ENCODE results near the gene TRAF1.

TRAF1 gene

DNA sequence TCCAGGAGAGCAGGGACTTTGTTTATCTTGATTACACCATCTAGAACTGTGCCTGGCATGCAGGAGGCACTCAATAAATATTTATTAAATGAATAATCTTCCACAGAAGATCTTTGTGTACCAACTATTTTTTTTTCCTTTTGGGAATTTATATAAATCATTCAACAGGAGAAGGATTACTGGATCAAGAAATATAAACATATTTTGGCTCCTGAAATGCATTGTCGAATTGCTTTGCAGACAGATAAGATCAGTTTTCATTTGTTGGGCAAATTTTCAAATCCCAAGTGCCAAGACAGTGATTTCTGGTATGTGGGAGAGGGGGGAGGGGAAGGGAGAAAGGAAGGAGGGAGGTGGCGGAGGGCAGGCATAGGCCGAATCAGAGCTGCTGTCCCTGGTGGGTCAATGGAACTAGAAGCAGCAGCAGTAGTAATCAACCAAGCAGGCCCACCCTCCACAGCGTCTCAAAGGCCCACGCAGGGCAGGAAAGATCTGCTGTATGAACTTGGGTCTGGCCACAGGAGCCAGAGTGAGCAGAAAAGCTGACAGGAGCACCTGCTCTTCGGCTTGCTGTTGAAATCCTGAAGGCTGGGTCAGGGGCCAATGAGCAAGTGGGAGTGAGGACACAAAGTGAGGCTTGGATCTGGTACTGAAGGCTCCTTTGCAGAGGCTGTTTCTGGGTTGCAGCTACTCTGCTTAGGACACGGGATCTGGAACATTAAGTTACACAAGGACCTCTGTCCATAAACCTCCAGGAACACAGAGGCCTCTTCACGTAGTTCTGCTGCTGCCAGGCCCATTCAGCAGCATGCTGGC lies 15.8 kb upstream of the TRAF1 start:
- DNase-seq (ENCODE audit: insufficient read length, low spot score) (no peak), FAIRE-seq (no peak)

DNA sequence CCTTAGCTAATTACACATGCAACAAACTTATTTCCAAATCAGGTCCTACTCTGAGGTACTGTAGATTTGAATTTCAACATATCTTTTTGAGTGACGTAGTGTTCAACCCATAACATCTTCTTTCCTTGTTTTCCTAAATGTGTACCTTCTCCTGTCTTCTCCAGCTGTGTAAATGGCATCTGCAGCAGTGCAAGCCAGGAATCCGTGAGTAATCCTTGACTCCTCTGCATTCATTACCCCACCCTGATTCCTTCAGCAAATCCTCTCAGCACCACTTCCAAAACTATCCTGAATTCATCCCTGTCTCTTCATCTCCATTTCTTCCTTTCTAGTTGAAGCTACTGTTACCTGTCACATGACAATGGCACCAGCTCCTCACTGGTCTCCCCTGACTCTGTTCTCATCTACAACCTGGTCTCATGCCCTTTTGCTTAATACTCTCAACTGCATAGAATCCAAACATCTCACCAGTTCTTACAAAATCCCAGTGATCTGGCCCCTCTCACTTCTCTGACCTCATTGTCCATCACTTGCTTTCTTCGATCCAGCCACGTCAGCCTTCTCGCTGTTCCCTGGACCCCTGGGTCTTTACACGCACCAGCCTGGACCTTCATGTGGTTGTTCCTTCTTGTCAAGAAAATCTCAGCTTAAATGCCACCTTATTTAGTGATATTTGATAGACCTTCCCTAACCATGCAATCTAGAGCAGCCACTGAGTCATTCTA lies 14.6 kb upstream of the TRAF1 start:
- DNase-seq (ENCODE audit: insufficient read length, low spot score) (no peak), FAIRE-seq (no peak)

DNA sequence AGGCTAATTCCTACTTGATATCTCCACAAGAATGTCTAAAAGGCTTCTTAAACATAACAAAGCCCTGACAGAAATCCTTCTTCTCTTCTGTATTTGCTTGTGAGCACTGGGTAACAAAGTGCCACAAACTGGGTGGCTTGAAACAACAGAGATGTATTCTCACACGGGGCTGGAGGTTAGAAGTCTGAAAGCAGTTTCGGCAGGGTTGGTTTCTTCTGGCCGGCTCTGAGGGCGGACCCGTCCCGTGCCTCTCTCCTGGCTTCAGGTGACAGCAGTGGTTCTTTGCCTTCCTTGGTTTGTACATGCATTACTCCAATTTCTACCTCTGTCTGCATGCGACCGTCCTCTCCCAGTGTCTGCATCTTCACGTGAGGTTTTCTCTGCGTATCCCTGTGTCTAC lies 14.0 kb upstream of the TRAF1 start:
- no peak for FAIRE-seq
- DNase-seq (ENCODE audit: insufficient read length, low spot score): no peak

DNA sequence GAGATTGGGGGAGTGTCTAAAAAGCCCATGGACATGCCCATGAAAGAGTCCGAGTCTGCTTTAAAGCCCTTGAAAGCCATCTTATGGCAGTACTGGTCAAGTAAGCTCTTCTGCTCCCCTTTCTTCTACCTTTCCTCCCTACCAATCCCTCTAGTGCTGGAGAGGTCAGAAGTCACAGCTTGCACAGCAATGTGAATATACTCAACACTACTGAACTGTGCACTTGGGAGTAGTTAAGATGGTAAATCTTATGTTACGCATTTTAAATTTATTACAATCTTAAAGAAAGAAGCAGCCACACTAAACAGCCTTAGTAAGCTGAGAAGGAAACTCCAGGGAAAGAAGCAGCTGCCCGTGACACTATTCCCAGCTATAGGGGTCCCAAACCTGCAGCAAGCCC lies 12.3 kb upstream of the TRAF1 start:
- DNase-seq (ENCODE audit: insufficient read length, low spot score) (no peak), FAIRE-seq (no peak)

DNA sequence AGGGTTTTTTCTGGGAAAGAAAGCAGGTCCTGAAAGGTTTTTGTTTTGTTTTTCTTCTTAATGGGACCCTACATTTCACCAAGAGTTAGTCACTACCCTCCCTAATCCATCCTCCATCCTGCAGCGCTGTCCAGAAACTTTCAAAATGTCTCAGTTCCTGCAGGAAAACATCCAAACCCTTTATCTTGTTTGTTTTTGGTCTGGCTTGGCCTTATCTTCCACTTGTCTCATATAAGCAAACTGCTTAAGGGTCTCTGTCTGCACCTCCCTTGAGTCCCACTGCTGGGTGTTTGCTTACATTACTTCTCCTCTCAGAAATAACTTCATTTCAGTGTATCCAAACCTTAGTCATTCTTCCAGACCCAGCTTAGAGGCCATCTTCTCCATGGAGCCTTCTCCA lies 11.0 kb upstream of the TRAF1 start:
- no peak for FAIRE-seq
- DNase-seq (ENCODE audit: insufficient read length, low spot score): no peak

DNA sequence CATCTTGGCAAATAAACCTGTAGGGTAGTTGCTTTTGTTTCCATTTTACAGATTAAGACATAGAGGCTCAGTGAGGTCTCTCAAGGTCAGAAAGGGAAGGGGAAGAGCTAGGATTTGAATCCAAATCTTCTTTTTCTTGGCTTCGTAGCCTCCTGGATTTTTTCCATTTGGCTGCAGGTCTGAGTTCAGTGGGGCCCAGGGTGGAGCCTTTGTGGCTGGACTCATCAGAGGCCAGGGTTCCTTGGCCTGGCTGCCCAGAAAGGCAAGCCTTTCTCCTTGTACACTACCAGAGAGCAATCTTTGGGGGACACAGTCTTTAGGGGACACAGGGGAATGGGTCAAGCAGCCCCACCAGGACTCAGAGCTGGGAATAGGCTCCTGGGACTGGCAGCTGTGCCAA lies 10.5 kb upstream of the TRAF1 start:
- no peak for DNase-seq (ENCODE audit: insufficient read length, low spot score)
- FAIRE-seq: no peak

DNA sequence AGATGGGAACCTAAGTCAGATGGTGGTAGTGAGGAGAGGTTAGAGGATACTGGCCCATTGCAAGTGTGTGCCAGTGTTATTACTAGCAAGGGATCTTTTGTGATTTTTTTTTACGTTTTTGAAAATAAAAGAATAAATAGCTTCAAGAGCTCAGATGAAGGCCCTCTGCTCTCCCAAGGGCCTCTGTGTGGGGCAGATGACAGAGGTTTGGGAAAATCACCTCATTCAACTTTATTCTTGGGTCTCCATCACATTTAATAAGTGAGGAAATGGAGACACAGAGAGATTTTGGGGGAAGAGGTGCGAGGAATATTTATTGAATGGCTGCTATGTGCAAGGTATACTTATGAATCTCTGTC lies 10.1 kb upstream of the TRAF1 start:
- DNase-seq (ENCODE audit: insufficient read length, low spot score) (no peak), FAIRE-seq (no peak)

DNA sequence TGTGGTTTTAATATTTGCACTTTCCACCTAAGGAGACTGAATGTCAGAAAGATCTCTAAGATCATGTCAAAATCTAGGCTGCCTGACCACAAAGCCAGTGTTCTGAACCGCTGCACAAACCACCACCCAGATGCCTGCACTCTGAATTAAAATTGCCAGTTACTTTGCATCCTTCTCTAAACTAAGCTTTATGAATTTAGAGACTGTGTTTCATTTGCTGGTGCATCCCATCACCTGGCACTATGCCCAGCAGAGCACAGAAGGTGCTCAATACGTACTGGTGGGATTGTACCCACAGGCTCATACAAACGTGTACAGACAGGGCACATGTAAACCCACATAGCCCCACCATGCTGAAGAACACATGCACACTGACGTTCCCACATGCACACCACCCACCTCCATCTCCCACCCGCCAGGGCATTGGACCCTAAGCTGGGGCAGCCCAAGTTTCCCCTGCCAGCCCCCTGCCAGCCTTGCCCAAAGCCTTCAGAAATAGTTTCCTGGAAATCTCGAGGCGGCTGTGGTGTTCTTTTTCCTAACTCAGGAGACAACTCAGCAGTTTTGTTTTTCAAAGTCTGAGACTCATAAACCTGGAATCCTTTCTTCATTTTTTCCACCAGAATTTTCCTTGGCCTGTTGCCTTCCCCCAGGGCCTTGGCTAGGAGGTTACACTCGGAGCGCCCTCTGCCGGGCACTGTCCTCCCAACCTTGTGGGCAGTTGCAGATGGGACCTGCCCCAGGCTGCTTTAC lies 9.6 kb upstream of the TRAF1 start:
- FAIRE-seq (peak; percentile 73), DNase-seq (ENCODE audit: insufficient read length, low spot score) (peak; percentile 51)

DNA sequence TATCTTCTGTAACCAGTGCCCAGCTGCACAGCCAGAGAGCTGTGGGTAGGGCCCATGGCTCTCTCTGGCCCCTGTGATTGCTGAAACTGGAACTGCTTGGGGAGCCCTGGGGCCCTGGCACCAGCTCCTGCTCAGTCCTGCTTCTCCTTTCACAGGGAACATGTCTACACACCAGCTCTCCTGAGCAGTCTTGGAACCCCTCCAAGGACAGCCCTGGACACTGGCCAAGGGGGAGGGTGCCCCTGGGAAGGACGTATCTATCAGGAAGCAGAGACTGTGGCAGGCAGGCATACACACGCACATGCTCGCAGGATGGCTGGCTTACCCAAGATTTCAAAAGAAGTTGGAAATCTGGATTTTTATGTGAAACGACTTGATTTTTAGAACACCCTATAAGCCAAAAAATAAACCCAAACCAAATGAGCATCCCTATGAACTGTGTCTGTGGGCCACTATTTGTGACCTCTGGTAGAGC lies 8.8 kb upstream of the TRAF1 start:
- DNase-seq (ENCODE audit: insufficient read length, low spot score): no peak
- FAIRE-seq: peak; percentile 33

DNA sequence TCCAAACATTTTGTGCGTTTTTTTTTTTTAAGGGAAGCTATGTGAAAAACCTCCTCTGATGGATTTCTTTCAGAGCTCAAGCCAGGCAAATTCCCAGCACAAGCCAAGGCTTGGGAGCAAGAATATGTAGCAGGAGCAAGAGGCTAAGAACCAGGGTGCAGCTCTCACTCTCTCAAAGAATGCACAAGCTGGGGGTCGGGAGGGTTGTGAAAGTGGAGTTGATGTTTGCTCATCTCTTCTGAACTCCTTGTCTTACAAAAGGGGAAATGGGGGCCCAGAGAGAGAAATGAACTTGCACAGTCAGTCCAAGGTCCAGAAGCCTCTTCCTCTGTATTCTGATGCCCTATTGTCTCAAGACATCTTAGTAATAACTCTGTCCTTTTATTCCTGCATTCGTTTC lies 7.7 kb upstream of the TRAF1 start:
- FAIRE-seq (peak; percentile 71), DNase-seq (ENCODE audit: insufficient read length, low spot score) (no peak)

DNA sequence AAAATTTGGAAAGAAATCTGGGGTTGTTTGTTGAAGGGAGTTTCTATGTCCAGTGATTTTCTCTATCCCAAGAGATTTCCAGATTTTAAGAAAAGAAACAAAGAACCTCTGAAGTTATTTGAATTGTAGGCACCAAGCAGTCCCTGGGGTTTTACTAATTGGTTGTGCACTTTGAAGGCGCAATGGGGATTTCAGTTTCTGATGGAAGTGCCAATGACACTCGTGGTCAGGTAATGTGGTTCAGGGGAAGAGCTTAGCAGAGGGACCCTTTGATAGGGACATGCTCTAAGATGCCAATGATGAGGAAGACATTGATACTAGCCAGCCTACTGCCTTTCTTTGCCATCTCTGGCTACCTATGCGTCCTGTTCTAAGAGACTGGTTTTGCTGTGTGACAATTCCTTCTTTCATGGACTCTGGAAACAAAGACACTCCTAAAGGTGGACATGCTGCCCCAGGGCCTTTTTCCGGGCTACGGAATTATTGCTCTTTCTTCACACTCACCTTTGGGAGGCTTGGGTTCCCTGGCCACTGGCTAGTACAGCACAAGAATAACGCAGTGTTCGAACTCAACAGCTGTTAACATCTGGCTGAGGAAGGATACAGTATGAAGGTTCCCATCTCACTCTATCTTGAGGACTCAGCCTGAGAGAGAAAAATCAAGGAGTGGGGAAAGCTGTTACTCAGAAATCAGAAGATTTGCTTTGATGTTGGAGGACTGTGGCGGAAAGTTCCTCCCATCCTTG lies 6.9 kb upstream of the TRAF1 start:
- no peak for DNase-seq (ENCODE audit: insufficient read length, low spot score)
- FAIRE-seq: peak; percentile 70

DNA sequence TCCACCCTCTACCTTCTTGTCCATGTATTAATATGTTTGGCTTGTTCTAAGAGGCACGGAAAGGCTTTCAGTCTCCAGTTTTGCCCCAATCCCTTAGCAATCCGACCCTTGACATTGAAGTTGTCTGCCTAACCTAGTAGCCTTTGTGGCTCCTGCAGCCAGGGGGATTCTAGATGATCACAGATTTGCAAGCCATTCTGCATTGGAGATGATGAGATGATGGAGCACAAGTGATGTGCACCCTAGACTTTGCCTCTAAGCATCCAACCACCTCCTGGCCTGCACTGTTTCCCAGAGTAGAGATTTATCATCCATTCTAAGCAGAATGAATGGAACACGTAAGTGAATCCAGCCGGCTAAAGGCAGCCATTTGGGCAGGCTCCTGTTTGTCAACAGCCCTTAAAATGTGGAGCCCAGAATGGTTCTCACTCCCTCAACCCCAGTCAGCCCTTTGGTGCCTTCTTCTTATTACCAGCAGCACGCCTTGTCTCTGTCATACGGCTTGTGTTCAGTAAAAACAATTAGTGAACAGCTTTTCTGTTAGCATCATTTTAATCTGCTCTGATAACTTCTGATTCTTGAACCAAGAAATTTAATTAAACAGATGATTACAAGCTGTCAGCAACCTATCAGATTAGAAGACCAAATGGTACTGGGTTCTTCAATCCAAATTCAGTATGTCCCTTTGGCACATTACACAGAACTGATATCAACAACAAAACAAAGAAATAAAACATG lies 5.7 kb upstream of the TRAF1 start:
- DNase-seq (ENCODE audit: insufficient read length, low spot score) (no peak), FAIRE-seq (no peak)

DNA sequence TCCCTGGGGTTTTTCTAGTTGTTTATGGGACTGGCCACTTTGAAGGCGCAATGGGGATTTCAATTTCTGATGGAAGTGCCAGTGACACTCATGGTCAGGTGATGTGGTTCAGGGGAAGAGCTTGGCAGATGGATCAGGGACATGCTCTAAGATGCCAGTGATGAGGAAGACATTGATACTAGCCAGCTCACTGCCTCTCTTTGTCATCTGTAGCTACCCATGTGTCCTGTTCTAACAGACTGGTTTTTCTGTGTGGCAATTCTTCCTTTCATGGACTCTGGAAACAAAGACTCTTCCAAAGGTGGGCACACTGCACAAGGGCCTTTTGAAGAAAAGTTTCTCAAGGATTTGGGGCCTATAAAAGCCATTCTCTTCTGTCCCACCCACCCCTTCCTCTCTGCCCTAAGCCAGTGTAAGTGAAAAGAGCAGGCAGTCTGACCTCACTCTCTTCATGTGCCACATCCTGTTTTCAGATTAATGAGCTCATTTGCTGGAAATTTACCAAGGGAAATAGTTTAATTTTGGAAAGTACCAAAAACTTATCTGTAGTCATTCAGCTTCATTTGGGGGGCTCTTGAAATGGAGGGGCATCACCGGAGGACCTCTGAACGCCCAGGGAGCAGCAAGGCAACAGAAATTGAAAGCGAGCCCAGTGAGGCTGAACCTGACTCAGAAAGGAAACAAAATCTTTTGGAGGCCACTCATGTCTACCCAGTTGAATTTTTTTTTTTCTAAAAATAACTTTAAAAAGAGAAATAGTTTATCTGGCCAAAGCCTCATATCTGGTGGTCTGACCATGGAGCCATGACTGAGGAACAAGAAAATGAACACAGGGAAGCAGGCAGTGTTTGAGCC lies 4.9 kb upstream of the TRAF1 start:
- FAIRE-seq: peak; percentile 92
- DNase-seq (ENCODE audit: insufficient read length, low spot score): peak; percentile 44

DNA sequence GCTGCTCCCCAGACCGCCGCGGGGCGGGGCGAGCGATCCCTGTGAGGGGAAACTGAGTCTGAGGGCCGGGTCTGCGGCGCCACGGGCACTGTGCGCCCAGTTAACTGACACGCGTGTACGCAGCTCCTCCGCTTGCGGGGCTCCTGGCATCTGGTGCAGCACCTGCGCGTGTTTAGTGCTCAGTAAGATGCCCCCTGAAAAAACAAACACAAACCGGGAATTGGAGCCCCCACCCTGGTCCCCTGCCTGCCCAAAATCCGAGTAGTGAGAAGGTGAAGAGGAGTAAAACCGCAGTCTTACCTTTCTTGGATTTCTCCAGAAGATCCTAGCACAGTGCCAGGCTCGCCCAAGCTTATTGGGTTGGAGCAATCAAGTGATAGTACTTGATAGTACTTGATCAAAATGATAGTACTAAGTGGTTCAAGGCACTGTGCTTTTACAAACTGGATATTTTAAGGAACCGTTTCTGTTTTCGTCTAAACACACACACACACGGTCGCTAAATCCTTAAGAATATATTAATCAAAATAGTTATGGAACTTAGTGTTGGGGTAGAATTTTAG lies 2.7 kb upstream of the TRAF1 start:
- no peak for DNase-seq (ENCODE audit: insufficient read length, low spot score)
- FAIRE-seq: peak; percentile 33

DNA sequence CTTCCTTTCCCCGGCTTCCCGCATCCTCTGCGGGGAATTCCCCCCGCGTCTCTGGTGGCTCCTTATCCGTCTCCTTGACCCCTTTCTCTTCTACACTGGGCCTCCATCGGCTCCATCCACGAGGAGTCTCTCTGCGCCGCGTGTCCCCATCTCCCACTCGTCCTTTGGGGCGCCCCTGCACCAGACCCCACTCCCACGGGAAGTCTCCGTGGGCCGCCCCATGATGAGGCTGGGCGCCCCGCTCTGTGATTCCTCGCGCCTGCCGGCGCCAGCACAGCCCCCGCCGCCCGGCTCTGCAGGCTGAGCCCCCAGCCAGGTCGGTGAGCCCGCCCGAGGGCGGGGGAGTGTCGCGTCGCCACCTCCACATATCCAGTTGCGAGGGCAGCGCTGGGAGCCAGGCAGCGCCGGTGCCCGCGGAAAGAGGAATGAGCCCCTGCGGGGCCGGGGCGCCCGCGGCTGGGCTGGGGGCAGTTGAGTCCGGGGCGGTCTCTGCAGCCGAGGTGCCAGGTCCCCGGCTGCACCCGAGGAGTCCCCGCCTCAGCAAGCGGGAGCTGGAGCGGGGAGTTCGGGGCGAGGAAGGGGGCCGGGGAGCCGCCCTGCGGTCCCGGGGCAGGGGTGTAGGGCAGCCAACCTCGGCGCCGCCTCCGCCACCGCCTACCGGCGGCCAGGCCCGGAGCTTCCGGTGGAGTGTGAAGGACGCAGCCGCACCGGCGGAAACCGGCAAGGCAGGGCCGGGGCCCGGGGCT lies 2.1 kb upstream of the TRAF1 start:
- no peak for FAIRE-seq

DNA sequence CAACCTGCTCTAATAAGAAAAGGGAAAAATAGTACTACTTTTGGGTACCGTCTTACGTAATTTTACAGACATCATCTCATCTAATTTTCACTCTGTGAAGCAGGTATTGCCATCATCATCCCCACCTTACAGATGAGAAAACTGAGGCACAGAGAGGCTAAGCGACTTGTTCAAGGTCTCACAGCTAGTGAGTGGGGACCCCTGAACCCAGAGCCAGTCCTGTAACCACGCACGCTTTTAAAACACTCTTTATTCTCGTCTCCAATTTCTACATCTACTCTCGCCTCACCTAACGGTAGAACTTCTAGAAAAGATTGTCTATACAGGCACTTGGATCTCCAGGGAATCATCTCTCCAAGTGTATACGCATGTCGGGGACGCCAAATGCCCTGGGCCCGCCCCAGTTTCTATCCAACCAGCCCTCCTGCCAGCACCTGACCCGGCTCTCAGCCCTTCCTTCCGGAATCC lies 1.5 kb upstream of the TRAF1 start:
- DNase-seq (ENCODE audit: insufficient read length, low spot score) (no peak), FAIRE-seq (peak; percentile 53)

More for the DNA sequence above, 2.1 kb upstream of the TRAF1 start:
- DNase-seq (ENCODE audit: insufficient read length, low spot score): peak; percentile 42

DNA sequence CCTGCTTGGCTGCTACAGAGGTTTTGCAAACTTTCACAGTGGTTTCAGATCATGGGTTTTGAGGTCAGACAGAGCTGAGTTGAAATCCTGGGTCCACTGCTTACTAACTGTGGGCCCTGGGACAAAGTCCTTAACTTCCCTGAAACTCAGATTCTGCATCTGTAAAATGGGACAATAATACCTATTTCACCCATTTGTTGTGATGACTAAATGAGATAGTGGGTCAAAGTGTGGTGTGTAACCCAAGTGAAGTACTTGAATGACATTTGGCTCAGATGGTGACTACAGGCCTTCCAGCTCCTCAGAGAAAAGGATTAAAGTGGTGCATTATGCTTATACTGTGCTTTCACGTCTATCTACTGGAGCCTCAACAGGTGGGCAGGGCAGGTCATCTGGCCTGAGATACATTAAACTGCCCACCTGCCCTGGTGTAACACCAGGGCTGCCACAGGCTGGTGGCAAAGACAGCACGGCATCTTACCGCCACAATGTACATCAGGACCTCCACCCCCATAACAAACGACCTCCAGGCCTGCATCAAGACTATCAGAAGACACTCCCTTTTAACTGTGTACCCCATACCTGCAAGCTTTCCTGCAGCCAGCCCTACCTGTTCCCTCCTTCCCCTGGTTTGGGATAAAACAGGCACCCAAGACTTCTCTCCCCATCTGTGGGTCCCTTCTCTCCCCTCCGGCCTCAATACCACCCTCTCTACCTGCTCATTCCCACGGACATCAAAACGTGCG lies 846 bp upstream of the TRAF1 start:
- FAIRE-seq: peak; percentile 78

More for the DNA sequence above, 846 bp upstream of the TRAF1 start:
- no peak for DNase-seq (ENCODE audit: insufficient read length, low spot score)

Data from GM19239 (cell line).